GM10248 (cell line): ENCODE results near the gene TSPAN18.

Experiments used
- CTCF ChIA-PET: fragments of 300-600 bp; sonication (Branson Sonifier 250); formaldehyde crosslinking; extraction: SDS; loops from one replicate; lab custom pipeline; 2021; ENCODE audit warnings: antibody characterized with exemption; lab: Yijun Ruan, JAX
- POLR2A ChIA-PET: fragments of 350-650 bp; sonication (Branson Sonifier 250); formaldehyde crosslinking; extraction: SDS; loops from one replicate; lab custom pipeline; 2020; ENCODE audit warnings: antibody characterized with exemption; lab: Yijun Ruan, JAX
- DNase-seq: peaks from one replicate; pipeline ENCODE4 v3.0.0; 2012; ENCODE audit errors: extremely low spot score
- TF ChIP-seq, protein P1 (sequence below): IDR thresholded peaks from 2 replicates; pipeline ENCODE4 v1.5.1; 2012; ENCODE audit warnings: mild to moderate bottlenecking, low read depth; ENCODE audit errors: extremely low read depth, missing control alignments, control extremely low read depth

Gene TSPAN18

DNA sequence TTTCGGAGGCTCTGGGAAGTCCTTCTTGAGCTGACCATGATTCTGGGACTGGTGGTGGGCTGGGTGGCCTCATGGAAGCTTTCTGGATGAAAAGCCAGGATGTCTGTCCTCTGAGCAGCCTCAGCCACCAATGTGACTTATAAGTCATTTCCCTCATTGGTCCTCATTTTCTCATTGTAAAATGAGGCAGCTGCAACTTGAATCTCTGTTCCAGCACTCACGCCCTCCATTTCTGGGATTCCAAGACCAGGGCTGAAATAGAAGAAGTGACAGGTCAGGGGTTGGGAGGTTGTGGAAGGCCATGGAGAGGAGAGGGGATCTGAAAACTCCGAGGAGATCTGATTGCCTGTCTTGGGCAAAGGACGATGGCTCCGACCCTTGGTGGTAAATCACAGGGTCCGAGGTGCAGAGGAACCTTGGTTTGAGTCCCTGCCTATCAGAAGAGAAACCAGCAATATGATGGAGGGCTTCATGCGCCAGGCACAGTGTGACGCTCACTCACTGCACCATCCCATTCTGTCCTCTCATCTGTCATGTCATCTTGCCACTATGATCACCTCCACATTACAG lies 38.3 kb downstream of the TSPAN18 start:
- CTCF ChIA-PET: interaction anchor here (10.1 kb wide), 1 partner anchor 11 kb away, joined by 84 read pairs; no protein-coding TSS in a partner anchor
- no peak for DNase-seq
- TF ChIP-seq, protein P1, sequence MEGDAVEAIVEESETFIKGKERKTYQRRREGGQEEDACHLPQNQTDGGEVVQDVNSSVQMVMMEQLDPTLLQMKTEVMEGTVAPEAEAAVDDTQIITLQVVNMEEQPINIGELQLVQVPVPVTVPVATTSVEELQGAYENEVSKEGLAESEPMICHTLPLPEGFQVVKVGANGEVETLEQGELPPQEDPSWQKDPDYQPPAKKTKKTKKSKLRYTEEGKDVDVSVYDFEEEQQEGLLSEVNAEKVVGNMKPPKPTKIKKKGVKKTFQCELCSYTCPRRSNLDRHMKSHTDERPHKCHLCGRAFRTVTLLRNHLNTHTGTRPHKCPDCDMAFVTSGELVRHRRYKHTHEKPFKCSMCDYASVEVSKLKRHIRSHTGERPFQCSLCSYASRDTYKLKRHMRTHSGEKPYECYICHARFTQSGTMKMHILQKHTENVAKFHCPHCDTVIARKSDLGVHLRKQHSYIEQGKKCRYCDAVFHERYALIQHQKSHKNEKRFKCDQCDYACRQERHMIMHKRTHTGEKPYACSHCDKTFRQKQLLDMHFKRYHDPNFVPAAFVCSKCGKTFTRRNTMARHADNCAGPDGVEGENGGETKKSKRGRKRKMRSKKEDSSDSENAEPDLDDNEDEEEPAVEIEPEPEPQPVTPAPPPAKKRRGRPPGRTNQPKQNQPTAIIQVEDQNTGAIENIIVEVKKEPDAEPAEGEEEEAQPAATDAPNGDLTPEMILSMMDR: no peak
- POLR2A ChIA-PET: no interaction called here

GRCh38 chr11:44765676-44766075 lies 38.9 kb downstream of the TSPAN18 start:
- TF ChIP-seq, protein P1: no peak
- ChIA-PET POLR2A (no interaction called here), CTCF (interaction anchor here (10.1 kb wide), 1 partner anchor 10 kb away, joined by 84 read pairs; no protein-coding TSS in a partner anchor)
- no peak for DNase-seq

DNA sequence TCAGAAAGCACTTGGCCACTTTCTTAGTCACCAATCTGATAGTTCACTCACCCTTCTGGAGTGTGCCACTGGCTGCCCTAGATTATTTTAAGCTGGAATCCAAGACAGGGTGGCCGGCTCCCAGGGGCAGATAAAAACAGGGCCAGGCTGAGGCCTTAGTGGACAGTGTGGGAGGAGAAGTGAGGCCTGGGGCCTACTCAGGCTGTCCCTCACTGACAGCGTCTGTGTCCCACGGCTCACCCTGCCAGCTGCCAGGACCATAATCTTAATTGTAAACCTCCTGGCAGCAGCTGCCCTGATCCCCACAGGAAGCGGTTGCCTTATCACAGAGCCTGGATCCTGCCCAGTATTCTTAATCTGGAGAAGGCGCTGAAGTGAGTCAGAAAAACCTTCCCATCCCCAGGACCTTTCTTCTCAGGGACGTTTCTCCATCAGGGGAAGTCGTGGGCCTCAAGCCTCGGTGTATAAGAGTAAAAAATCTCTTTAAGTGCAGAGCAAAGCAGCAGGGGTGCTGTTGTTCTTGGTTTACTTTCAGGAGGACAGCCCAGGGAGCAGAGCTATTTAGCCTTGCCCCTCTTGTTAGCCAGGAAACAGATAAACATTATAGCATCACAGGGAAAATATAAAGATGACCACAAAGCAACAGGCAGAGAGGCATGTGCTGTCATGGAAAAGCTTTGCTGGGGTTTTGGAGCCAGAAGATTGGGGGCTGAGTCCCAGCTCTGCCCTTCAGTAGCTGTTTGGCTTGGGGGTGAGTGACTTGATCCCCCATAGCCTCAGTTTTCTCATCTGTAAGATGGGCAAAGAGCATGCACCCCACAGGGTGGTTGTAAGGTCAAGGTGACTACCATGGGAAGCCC lies 39.6 kb downstream of the TSPAN18 start:
- TF ChIP-seq, protein P1: no peak
- POLR2A ChIA-PET: interaction anchor here (0.6 kb wide), 1 partner anchor 91 kb away, joined by 3 read pairs; no protein-coding TSS in a partner anchor
- CTCF ChIA-PET: interaction anchor here (0.9 to 10.1 kb wide), 4 partner anchors 8 to 211 kb away, joined by 3 to 84 read pairs (median 4); no protein-coding TSS in a partner anchor
- DNase-seq: no peak

- CTCF ChIA-PET: interaction anchor here (0.9 to 10.1 kb wide), 4 partner anchors 8 to 212 kb away, joined by 3 to 84 read pairs (median 4); no protein-coding TSS in a partner anchor
- TF ChIP-seq, protein P1: no peak
- POLR2A ChIA-PET: interaction anchor here (0.6 kb wide), 1 partner anchor 90 kb away, joined by 3 read pairs; no protein-coding TSS in a partner anchor
- DNase-seq: no peak
Measured at GRCh38 chr11:44766972-44767278, 40.2 kb downstream of the TSPAN18 start.

GRCh38 chr11:44767421-44767820 lies 40.7 kb downstream of the TSPAN18 start:
- ChIA-PET CTCF (interaction anchor here (0.9 to 10.1 kb wide), 4 partner anchors 8 to 212 kb away, joined by 3 to 84 read pairs (median 4); no protein-coding TSS in a partner anchor), POLR2A (interaction anchor here (0.6 kb wide), 1 partner anchor 90 kb away, joined by 3 read pairs; no protein-coding TSS in a partner anchor)
- no peak for DNase-seq
- TF ChIP-seq, protein P1: no peak

DNA sequence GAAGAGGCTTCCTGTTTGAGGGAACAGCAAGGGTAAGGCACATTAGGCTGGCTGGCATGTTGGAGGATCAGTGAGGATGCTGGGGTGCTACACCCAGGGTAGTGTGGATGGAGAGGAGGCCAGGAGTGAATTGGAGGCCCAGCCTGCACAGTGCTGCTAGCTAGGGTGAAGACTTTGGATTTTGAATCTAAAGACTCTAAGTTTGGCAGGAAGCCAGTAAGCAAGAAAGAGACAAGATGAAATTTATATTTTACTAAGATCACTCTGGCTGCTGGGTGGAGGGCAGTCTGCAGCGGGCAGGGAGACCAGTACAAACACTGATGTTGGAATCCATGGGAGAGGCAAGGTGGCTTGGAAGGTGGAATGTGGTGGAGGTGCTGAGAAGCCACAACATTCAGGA lies 43.6 kb downstream of the TSPAN18 start:
- DNase-seq: no peak
- CTCF ChIA-PET: no interaction called here

More for the DNA sequence above, 43.6 kb downstream of the TSPAN18 start:
- POLR2A ChIA-PET: no interaction called here
- TF ChIP-seq, protein P1: no peak
